ENCODE measurements around the gene TWNK. TPM values are rescaled to one million over a fixed set of nuclear protein-coding genes. Genes with fewer than 3 reads are reported as not detected.

The TWNK gene
- total and polyA plus RNA-seq, 9 of the 15 experiments (the other 6 are each of a cell fraction or from before 2014, with no cell fraction given), result 11.6 to 34.7 (median 17.4) TPM

GRCh38 chr10:101035916-101036702 is 48.8 kb downstream of the TWNK start (continued):
- TF ChIP-seq DEAF1 (CRISPR knock-in tag; IDR thresholded peaks at IDR 0.05), result no peak
- no peak for TF ChIP-seq ELK3 (CRISPR knock-in tag; IDR thresholded peaks at IDR 0.05)
- TF ChIP-seq UBTF (IDR thresholded peaks at IDR 0.05; ENCODE audit: borderline replicate concordance in 1 of 2, low read depth in 2 of 2, low read length in 2 of 2), result no peak

All from K562 (cell line).